ACC112 (cell line): Measurements from ENCODE around the gene PHTF2.

ENCODE experiments used
- H2AFZ ChIP-seq: fragments of 200-600 bp; sonication (generic); one replicate; pipeline ENCODE4 v1.6.0; 2017; ENCODE audit warnings: antibody characterized with exemption, low read length; ENCODE audit not compliant: unreplicated experiment
- H3K27ac ChIP-seq: fragments of 200-600 bp; sonication (generic); 2 replicates; pipeline ENCODE4 v1.5.1; 2014; ENCODE audit warnings: low read depth, mild to moderate bottlenecking, antibody characterized with exemption, low read length, moderate library complexity
- H3K27me3 ChIP-seq: fragments of 200-600 bp; sonication (generic); 2 replicates; pipeline ENCODE4 v1.6.1; 2014; ENCODE audit warnings: mild to moderate bottlenecking, antibody characterized with exemption, low read length, moderate library complexity, mixed read lengths; ENCODE audit not compliant: insufficient read depth
- H3K36me3 ChIP-seq: fragments of 200-600 bp; sonication (generic); 2 replicates; pipeline ENCODE4 v1.6.1; 2016; ENCODE audit warnings: mild to moderate bottlenecking, antibody characterized with exemption, low read length, moderate library complexity, mixed read lengths; ENCODE audit not compliant: insufficient read depth
- H3K4me1 ChIP-seq: fragments of 200-600 bp; sonication (generic); one replicate; pipeline ENCODE4 v1.6.1; 2016; ENCODE audit warnings: low read length, mixed read lengths; ENCODE audit not compliant: insufficient read depth, unreplicated experiment, control insufficient read depth
- H3K4me3 ChIP-seq: fragments of 200-600 bp; sonication (generic); 2 replicates; pipeline ENCODE4 v1.5.1; 2014; ENCODE audit warnings: mild to moderate bottlenecking, low read depth, low read length
- H3K79me2 ChIP-seq: fragments of 200-600 bp; sonication (generic); one replicate; pipeline ENCODE4 v1.6.0; 2016; ENCODE audit warnings: low read length; ENCODE audit not compliant: control insufficient read depth, unreplicated experiment, insufficient read depth

The PHTF2 gene

DNA sequence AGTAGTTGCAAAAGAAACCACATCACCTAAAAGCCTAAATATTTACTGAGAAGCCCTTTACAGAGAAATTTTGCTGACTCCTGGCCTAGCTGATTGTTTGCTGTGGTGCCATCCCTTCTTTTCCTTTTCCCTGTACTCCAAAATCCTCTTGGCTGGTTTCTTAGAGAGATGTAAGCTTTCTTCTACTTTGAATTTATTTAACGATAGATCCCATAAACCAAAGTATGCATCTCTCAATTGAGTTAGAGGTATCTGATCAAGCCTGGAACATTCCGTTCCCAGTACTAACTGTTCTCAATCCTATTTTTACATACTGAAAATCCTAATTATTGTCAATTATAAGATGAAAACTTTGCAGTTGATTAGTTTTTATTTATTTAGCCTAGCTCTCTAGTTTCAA is 6.6 kb upstream of the PHTF2 start:
- H2AFZ ChIP-seq = no peak overlapping the region
- peaks cover 9% of the 10 kb centered on the region for H3K4me1 ChIP-seq
- H3K27ac ChIP-seq = no peak overlapping the region
- H3K4me3 ChIP-seq = no peak overlapping the region
- H3K27me3 ChIP-seq = no peaks in the 10 kb centered on the region
- peaks cover 31% of the 10 kb centered on the region for H3K79me2 ChIP-seq
- H3K36me3 ChIP-seq = peaks cover 7% of the 10 kb centered on the region; the same call in 1 of the 2 replicates

GRCh38 chr7:77794000-77794399 is 4.6 kb upstream of the PHTF2 start:
- H3K27me3 ChIP-seq = no peaks in the 10 kb centered on the region
- no peak overlapping the region for H3K27ac ChIP-seq
- peaks cover 45% of the 10 kb centered on the region for H3K79me2 ChIP-seq
- H2AFZ ChIP-seq = no peak overlapping the region
- H3K4me3 ChIP-seq = no peak overlapping the region
- peaks cover 7% of the 10 kb centered on the region; the same call in 1 of the 2 replicates for H3K36me3 ChIP-seq
- peaks cover 12% of the 10 kb centered on the region for H3K4me1 ChIP-seq

DNA sequence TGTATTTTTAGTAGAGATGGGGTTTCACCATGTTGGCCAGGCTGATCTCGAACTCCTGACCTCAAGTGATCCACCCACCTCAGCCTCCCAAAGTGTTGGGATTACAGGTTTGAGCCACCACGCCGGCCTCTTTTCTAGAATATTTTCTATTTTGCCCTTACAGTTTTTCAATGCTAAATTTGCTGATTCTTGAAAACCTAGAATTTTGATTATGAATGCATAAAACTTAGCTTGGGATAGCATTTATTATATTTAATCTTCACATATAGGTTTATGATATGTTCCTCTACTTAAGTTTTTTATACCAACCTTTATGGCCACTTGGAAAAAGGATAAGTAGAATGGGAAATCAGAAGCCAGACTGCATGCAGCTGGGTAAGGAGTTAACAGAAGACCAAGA is 2.5 kb upstream of the PHTF2 start:
- Histone ChIP-seq H3K4me1 (peaks cover 20% of the 10 kb centered on the region), H3K27ac (no peak overlapping the region), H3K27me3 (no peaks in the 10 kb centered on the region), H3K36me3 (peaks cover 7% of the 10 kb centered on the region; the same call in 1 of the 2 replicates), H3K79me2 (peaks cover 65% of the 10 kb centered on the region), H3K4me3 (0 out of 2 replicates have a peak overlapping the region, but pooled peaks have one; percentile 90), H2AFZ (no peak overlapping the region)

DNA sequence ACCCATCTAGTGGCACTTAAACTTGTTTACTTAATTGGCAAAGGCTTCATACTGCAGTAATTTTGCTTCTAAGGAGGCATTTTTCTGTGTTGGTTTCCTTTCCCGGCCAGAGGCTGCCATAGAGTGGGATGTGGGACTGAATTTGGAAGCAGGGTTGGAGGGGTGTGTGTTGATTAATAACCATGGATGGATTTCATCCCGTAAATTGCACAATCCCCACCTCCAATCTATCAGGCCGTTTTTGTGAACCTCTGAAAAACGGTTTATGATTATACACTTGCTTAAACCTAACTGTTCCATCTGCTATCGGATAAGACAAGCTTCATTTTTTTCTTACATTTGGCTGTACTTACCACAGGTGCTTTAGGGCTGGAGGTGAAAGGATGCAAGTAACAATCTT is 1.6 kb upstream of the PHTF2 start:
- Histone ChIP-seq H3K36me3 (peaks cover 7% of the 10 kb centered on the region; the same call in 1 of the 2 replicates), H3K4me1 (peaks cover 20% of the 10 kb centered on the region), H3K4me3 (peak overlapping the region; percentile 90), H3K27me3 (no peaks in the 10 kb centered on the region), H2AFZ (no peak overlapping the region), H3K27ac (no peak overlapping the region), H3K79me2 (peaks cover 65% of the 10 kb centered on the region)

- Histone ChIP-seq H3K4me1 (peaks cover 22% of the 10 kb centered on the region), H3K79me2 (peaks cover 65% of the 10 kb centered on the region), H2AFZ (peak overlapping the region; percentile 66), H3K36me3 (peaks cover 7% of the 10 kb centered on the region; the same call in 1 of the 2 replicates), H3K27ac (peak overlapping the region; percentile 42; the same call in 1 of the 2 replicates), H3K27me3 (no peaks in the 10 kb centered on the region), H3K4me3 (peak overlapping the region; percentile 90)
These were observed 709 bp upstream of the PHTF2 start for GRCh38 chr7:77797734-77798393.

DNA sequence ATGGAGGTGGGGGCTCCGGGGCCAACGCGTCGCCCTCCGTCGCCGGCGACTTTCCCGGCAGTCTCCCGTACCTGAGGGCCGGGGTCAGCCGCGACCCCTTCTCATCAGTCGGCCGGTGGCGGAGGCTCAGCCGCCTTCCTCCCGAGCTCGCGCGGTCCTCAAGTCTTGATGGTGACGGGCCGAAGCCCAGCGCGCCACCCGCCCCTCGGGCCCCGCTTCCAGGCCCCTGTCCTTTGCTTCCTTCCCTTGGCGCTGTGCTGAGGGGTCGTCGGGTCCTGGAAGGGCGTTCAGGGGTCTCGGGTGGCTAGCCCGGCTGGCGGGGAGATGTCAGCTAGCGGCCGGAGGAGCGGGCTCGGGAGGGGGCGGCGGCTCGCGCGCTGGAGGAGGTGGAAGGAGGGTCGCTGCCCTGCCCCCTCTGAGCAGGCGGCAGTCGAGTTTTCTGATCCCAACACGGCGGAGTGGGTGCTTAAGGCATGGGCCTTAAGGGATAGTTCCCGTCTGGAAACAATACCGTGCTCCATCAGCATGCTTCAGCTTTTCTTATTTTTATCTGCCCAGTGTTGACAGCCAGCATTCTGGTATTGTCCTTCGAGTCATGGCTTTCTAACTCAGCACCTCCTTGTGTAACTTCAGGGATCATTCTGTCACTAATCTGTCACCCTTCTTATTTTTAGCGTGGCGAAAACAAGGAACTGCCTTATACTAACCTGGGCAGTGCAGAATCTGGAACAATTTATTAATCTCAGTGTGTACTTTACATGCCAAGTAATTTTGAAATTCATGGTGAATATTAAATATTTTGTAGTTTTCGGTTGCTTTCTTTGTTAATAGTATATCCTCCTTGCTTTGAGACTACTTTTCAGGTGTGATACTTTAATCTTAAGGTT is 748 bp downstream of the PHTF2 start:
- peaks cover 65% of the 10 kb centered on the region for H3K79me2 ChIP-seq
- H3K36me3 ChIP-seq = no peaks in the 10 kb centered on the region
- H3K27ac ChIP-seq = 0 out of 2 replicates have a peak overlapping the region, but pooled peaks have one; percentile 20
- H3K27me3 ChIP-seq = no peaks in the 10 kb centered on the region
- peaks cover 24% of the 10 kb centered on the region for H3K4me1 ChIP-seq
- peak overlapping the region; percentile 90 for H3K4me3 ChIP-seq
- peak overlapping the region; percentile 90 for H2AFZ ChIP-seq

GRCh38 chr7:77800158-77800557 is 1.6 kb downstream of the PHTF2 start:
- Histone ChIP-seq H3K36me3 (no peaks in the 10 kb centered on the region), H3K79me2 (peaks cover 57% of the 10 kb centered on the region), H3K27ac (no peak overlapping the region), H2AFZ (no peak overlapping the region), H3K27me3 (no peaks in the 10 kb centered on the region), H3K4me3 (peak overlapping the region; percentile 90), H3K4me1 (peaks cover 24% of the 10 kb centered on the region)

- Histone ChIP-seq H3K27ac (no peak overlapping the region), H3K4me3 (0 out of 2 replicates have a peak overlapping the region, but pooled peaks have one; percentile 90), H2AFZ (no peak overlapping the region), H3K4me1 (peaks cover 24% of the 10 kb centered on the region), H3K27me3 (no peaks in the 10 kb centered on the region), H3K79me2 (peaks cover 54% of the 10 kb centered on the region), H3K36me3 (no peaks in the 10 kb centered on the region)
These were observed 2.2 kb downstream of the PHTF2 start for GRCh38 chr7:77800730-77801129.

DNA sequence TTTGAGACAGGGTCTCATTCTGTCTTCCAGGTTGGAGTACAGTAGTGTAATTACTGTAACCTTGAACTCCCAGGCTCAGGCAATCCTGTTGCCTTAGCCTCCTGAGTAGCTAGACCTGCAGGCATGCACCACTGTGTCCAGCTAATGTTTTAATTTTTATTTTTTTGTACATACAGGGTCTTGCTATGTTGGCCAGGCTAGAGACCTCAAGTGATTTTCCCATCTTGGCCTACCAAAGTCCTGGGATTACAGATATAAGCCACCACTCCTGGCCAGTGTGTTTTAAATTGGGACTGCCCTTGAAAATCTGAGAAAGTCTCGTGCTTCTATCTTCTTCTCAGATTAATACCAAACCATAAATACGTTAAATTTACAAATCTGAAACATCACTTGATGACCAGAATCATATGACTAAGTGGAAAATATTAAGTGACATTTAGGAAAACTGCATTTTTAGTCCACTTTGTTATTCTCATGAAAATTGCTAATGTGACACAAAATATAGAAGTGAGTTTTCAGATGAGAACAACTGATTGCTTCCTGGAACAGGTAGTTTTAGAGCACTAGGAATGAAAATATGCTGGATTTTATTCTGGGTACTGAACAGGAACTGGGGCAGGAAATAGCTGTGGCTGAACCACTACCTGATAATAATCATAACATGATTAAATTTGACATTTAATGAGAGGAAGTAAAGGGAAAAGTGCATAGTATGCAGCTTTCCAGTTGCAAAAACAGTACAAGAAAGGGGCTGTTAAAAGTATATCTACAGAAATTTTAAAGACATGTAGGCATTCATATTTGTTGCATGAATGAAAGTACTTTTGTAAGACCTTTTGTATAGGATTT is 4.2 kb downstream of the PHTF2 start:
- peaks cover 13% of the 10 kb centered on the region for H3K4me1 ChIP-seq
- H2AFZ ChIP-seq = no peak overlapping the region
- H3K79me2 ChIP-seq = peaks cover 39% of the 10 kb centered on the region
- no peak overlapping the region for H3K27ac ChIP-seq
- no peaks in the 10 kb centered on the region for H3K36me3 ChIP-seq
- no peaks in the 10 kb centered on the region for H3K27me3 ChIP-seq
- H3K4me3 ChIP-seq = no peak overlapping the region

DNA sequence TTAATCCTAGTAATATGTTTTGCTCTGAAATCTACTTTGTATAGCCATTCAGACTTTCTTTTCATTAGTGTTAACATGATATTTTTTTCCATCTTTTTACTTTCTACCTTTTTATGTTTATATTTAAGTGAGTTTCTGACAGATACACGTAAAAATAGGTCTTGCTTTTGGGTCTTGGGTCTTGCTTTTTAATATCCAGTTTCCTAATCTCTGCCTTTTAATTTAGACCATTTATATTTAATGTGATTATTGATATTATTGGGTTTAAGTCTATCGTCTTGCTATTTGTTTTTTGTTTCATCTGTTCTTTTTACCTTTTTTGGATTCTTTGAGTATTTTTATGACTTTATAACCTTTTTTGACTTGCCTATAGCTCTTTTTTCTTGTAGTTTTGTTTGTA is 7.9 kb downstream of the PHTF2 start:
- no peak overlapping the region for H2AFZ ChIP-seq
- no peaks in the 10 kb centered on the region for H3K36me3 ChIP-seq
- H3K4me1 ChIP-seq = peaks cover 5% of the 10 kb centered on the region
- H3K4me3 ChIP-seq = no peak overlapping the region
- no peaks in the 10 kb centered on the region for H3K27me3 ChIP-seq
- no peak overlapping the region for H3K27ac ChIP-seq
- peaks cover 24% of the 10 kb centered on the region for H3K79me2 ChIP-seq
